ENCODE data around the gene HLTF.

The HLTF gene

GRCh38 chr3:149067883-149068282 lies 18.4 kb downstream of the HLTF start:
- Histone ChIP-seq H3K4me3 (ENCODE audit: low read length) (no peak overlapping the region), H3K36me3 (ENCODE audit: insufficient read depth, low read length) (peaks cover 83% of the 10 kb centered on the region)

GRCh38 chr3:149061776-149062175 lies 24.6 kb downstream of the HLTF start:
- no peaks in the 10 kb centered on the region for H3K27me3 ChIP-seq (ENCODE audit: insufficient read depth, low read length)
- no peak overlapping the region for H2AFZ ChIP-seq (ENCODE audit: low read depth, low read length)
- no peak overlapping the region for H3K4me3 ChIP-seq (ENCODE audit: low read length)
- no peaks in the 10 kb centered on the region for H3K4me1 ChIP-seq (ENCODE audit: insufficient read depth, low read length)
- no peaks in the 10 kb centered on the region for H3K9me3 ChIP-seq (ENCODE audit: low read length)
- peaks cover 82% of the 10 kb centered on the region for H3K36me3 ChIP-seq (ENCODE audit: insufficient read depth, low read length)

More at GRCh38 chr3:149067883-149068282, 18.4 kb downstream of the HLTF start:
- Histone ChIP-seq H2AFZ (ENCODE audit: low read depth, low read length) (no peak overlapping the region), H3K4me1 (ENCODE audit: insufficient read depth, low read length) (no peaks in the 10 kb centered on the region), H3K9me3 (ENCODE audit: low read length) (no peaks in the 10 kb centered on the region), H3K27me3 (ENCODE audit: insufficient read depth, low read length) (no peaks in the 10 kb centered on the region)

DNA sequence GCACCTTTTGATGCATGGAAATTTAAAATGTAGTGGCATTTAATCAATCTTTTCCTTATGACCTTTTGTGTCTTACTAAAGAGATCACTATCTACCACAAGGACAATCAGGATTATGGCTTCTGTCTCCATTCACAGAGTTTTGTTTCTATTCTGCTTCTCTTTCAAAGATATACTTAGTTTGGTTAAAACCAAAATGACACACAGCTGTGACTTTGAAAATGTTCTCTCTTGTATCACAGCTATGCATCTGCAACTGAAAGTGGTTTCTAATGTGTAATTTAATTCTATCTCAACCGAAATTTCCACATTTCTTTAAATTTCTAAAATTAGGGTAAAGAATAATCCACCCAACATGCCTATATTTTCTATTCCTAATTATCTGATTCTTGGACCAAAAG lies 27.7 kb downstream of the HLTF start:
- Histone ChIP-seq H3K4me1 (ENCODE audit: insufficient read depth, low read length) (no peaks in the 10 kb centered on the region), H3K4me3 (ENCODE audit: low read length) (no peak overlapping the region), H3K36me3 (ENCODE audit: insufficient read depth, low read length) (peaks cover 85% of the 10 kb centered on the region), H3K27me3 (ENCODE audit: insufficient read depth, low read length) (no peaks in the 10 kb centered on the region), H2AFZ (ENCODE audit: low read depth, low read length) (no peak overlapping the region), H3K9me3 (ENCODE audit: low read length) (no peaks in the 10 kb centered on the region)

DNA sequence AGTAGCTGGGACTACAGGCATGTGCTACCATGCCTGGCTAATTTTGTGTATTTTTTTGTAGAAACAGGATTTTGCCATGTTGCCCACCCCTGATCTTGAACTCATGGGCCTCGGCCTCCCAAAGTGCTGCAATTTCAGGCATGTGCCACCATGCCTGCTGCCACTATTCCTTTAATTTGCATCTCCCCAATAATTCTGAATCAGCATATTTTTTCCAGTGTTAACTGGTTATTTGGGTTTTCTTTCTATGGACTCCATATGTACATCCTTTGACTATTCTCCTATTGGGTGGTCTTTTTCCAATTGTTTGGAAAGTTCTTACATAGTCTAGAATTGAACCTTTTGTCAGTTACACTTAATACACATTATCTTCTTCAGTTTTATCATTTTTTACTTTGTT lies 28.1 kb downstream of the HLTF start:
- peaks cover 2% of the 10 kb centered on the region for H3K9me3 ChIP-seq (ENCODE audit: low read length)
- H2AFZ ChIP-seq (ENCODE audit: low read depth, low read length): no peak overlapping the region
- no peaks in the 10 kb centered on the region for H3K27me3 ChIP-seq (ENCODE audit: insufficient read depth, low read length)
- no peaks in the 10 kb centered on the region for H3K4me1 ChIP-seq (ENCODE audit: insufficient read depth, low read length)
- H3K4me3 ChIP-seq (ENCODE audit: low read length): no peak overlapping the region
- peaks cover 85% of the 10 kb centered on the region for H3K36me3 ChIP-seq (ENCODE audit: insufficient read depth, low read length)

DNA sequence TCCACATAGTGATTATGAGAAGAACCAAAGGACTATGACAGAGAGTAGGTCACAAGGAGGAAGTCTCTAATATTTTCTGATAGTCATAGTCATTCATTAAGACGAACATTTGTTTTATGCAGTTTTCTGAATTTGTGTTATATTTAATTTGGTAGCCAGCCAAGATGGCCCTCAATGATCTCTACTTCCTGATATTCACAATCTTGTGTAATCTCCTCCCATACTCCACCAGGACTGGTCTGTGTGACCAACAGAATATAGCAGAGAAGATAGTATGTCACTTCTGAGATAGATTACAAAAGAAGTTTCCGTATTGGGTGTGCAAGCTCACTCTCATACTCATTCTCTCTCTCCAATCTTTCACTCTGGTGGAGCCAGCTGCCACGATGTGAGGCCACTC lies 30.8 kb downstream of the HLTF start:
- Histone ChIP-seq H3K4me3 (ENCODE audit: low read length) (no peak overlapping the region), H3K9me3 (ENCODE audit: low read length) (peaks cover 4% of the 10 kb centered on the region), H3K36me3 (ENCODE audit: insufficient read depth, low read length) (peaks cover 82% of the 10 kb centered on the region), H2AFZ (ENCODE audit: low read depth, low read length) (no peak overlapping the region), H3K4me1 (ENCODE audit: insufficient read depth, low read length) (no peaks in the 10 kb centered on the region), H3K27me3 (ENCODE audit: insufficient read depth, low read length) (no peaks in the 10 kb centered on the region)

- H2AFZ ChIP-seq (ENCODE audit: low read depth, low read length): no peak overlapping the region
- H3K27me3 ChIP-seq (ENCODE audit: insufficient read depth, low read length): no peaks in the 10 kb centered on the region
- peaks cover 88% of the 10 kb centered on the region for H3K36me3 ChIP-seq (ENCODE audit: insufficient read depth, low read length)
- H3K4me3 ChIP-seq (ENCODE audit: low read length): no peak overlapping the region
- no peaks in the 10 kb centered on the region for H3K9me3 ChIP-seq (ENCODE audit: low read length)
- H3K4me1 ChIP-seq (ENCODE audit: insufficient read depth, low read length): no peaks in the 10 kb centered on the region
Measured at GRCh38 chr3:149044339-149045083, 41.8 kb downstream of the HLTF start.

- peaks cover 88% of the 10 kb centered on the region for H3K36me3 ChIP-seq (ENCODE audit: insufficient read depth, low read length)
- no peak overlapping the region for H3K4me3 ChIP-seq (ENCODE audit: low read length)
- no peak overlapping the region for H2AFZ ChIP-seq (ENCODE audit: low read depth, low read length)
- H3K9me3 ChIP-seq (ENCODE audit: low read length): no peaks in the 10 kb centered on the region
- no peaks in the 10 kb centered on the region for H3K27me3 ChIP-seq (ENCODE audit: insufficient read depth, low read length)
- no peaks in the 10 kb centered on the region for H3K4me1 ChIP-seq (ENCODE audit: insufficient read depth, low read length)
Measured at GRCh38 chr3:149042789-149043386, 43.4 kb downstream of the HLTF start.

- H3K4me1 ChIP-seq (ENCODE audit: insufficient read depth, low read length): no peaks in the 10 kb centered on the region
- H2AFZ ChIP-seq (ENCODE audit: low read depth, low read length): no peak overlapping the region
- H3K4me3 ChIP-seq (ENCODE audit: low read length): no peak overlapping the region
- H3K36me3 ChIP-seq (ENCODE audit: insufficient read depth, low read length): peaks cover 79% of the 10 kb centered on the region
- H3K27me3 ChIP-seq (ENCODE audit: insufficient read depth, low read length): no peaks in the 10 kb centered on the region
- H3K9me3 ChIP-seq (ENCODE audit: low read length): no peaks in the 10 kb centered on the region
Measured at GRCh38 chr3:149038322-149038721, 48.0 kb downstream of the HLTF start.

GRCh38 chr3:149037684-149038083 lies 48.6 kb downstream of the HLTF start:
- no peaks in the 10 kb centered on the region for H3K4me1 ChIP-seq (ENCODE audit: insufficient read depth, low read length)
- H2AFZ ChIP-seq (ENCODE audit: low read depth, low read length): no peak overlapping the region
- H3K4me3 ChIP-seq (ENCODE audit: low read length): no peak overlapping the region
- peaks cover 73% of the 10 kb centered on the region for H3K36me3 ChIP-seq (ENCODE audit: insufficient read depth, low read length)
- no peaks in the 10 kb centered on the region for H3K9me3 ChIP-seq (ENCODE audit: low read length)
- H3K27me3 ChIP-seq (ENCODE audit: insufficient read depth, low read length): no peaks in the 10 kb centered on the region

GRCh38 chr3:149031096-149031495 lies 55.2 kb downstream of the HLTF start:
- Histone ChIP-seq H3K27me3 (ENCODE audit: insufficient read depth, low read length) (no peaks in the 10 kb centered on the region), H2AFZ (ENCODE audit: low read depth, low read length) (no peak overlapping the region), H3K4me1 (ENCODE audit: insufficient read depth, low read length) (no peaks in the 10 kb centered on the region), H3K4me3 (ENCODE audit: low read length) (no peak overlapping the region), H3K9me3 (ENCODE audit: low read length) (peaks cover 3% of the 10 kb centered on the region), H3K36me3 (ENCODE audit: insufficient read depth, low read length) (peaks cover 69% of the 10 kb centered on the region)

GRCh38 chr3:149026718-149027117 lies 59.6 kb downstream of the HLTF start:
- peaks cover 64% of the 10 kb centered on the region for H3K36me3 ChIP-seq (ENCODE audit: insufficient read depth, low read length)
- H3K4me1 ChIP-seq (ENCODE audit: insufficient read depth, low read length): no peaks in the 10 kb centered on the region

GRCh38 chr3:149023951-149024350 lies 62.4 kb downstream of the HLTF start:
- H3K4me3 ChIP-seq (ENCODE audit: low read length): no peak overlapping the region
- no peaks in the 10 kb centered on the region for H3K27me3 ChIP-seq (ENCODE audit: insufficient read depth, low read length)
- H2AFZ ChIP-seq (ENCODE audit: low read depth, low read length): no peak overlapping the region
- peaks cover 43% of the 10 kb centered on the region for H3K36me3 ChIP-seq (ENCODE audit: insufficient read depth, low read length)
- peaks cover 19% of the 10 kb centered on the region for H3K9me3 ChIP-seq (ENCODE audit: low read length)
- no peaks in the 10 kb centered on the region for H3K4me1 ChIP-seq (ENCODE audit: insufficient read depth, low read length)

More at GRCh38 chr3:149026718-149027117, 59.6 kb downstream of the HLTF start:
- Histone ChIP-seq H2AFZ (ENCODE audit: low read depth, low read length) (no peak overlapping the region), H3K4me3 (ENCODE audit: low read length) (no peak overlapping the region), H3K27me3 (ENCODE audit: insufficient read depth, low read length) (no peaks in the 10 kb centered on the region), H3K9me3 (ENCODE audit: low read length) (peaks cover 19% of the 10 kb centered on the region)

DNA sequence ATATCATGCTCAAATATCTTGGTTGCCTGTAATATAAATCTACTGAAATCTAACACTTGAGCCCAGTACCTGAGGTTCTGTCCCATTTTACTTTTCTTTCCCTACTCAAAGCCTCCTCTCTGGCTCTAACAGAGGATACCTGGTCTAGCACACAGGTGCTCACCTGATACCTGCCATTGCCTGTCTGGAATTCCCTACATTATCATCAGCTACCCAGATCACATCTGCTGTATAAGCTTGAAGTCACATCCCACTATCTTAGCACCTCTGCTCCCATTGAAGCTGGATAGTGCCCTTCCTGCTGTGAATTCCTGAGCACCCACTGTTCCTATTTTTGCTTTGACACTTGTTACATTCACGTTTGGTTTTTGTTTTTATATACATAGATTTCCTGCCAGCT lies 64.5 kb downstream of the HLTF start:
- H3K4me3 ChIP-seq (ENCODE audit: low read length): no peak overlapping the region
- H3K9me3 ChIP-seq (ENCODE audit: low read length): peaks cover 19% of the 10 kb centered on the region
- no peaks in the 10 kb centered on the region for H3K4me1 ChIP-seq (ENCODE audit: insufficient read depth, low read length)
- H3K27me3 ChIP-seq (ENCODE audit: insufficient read depth, low read length): no peaks in the 10 kb centered on the region
- peaks cover 28% of the 10 kb centered on the region for H3K36me3 ChIP-seq (ENCODE audit: insufficient read depth, low read length)
- H2AFZ ChIP-seq (ENCODE audit: low read depth, low read length): no peak overlapping the region

Measured in neuron (in vitro differentiated cells).